GM12878 (cell line): Measurements from ENCODE around the gene PGC.

Experiments
- CTCF ChIP-seq, 3 experiments: IDR thresholded peaks in 2 of 3; conservative IDR thresholded peaks in 1 of 3; 2 replicates each; pipeline ENCODE4 v1.5.1; 2011; ENCODE audit warnings: low read depth in 3 of 3, low read length in 3 of 3, mild to moderate bottlenecking in 3 of 3, control low read depth in 2 of 3, moderate library complexity in 2 of 3, inconsistent platforms in 1 of 3, mixed read lengths in 1 of 3; ENCODE audit not compliant: control insufficient read depth in 2 of 3, insufficient read depth in 1 of 3; ENCODE audit errors: extremely low read depth in 1 of 3
- JUND ChIP-seq: IDR thresholded peaks from 2 replicates; pipeline ENCODE4 v1.6.1; 2012; ENCODE audit warnings: low read depth, mild to moderate bottlenecking, low read length, improper control_type of control experiment, moderate library complexity
- REST ChIP-seq: IDR thresholded peaks from 2 replicates; pipeline ENCODE4 v1.6.1; 2012; ENCODE audit warnings: mild to moderate bottlenecking, low read depth, low read length
- SMC3 ChIP-seq: IDR thresholded peaks from 2 replicates; pipeline ENCODE4 v1.6.1; 2011; ENCODE audit warnings: low read length, improper control_type of control experiment, borderline replicate concordance
- SUZ12 ChIP-seq: fragments of 200-600 bp; sonication (generic); IDR thresholded peaks from one replicate; pipeline ENCODE4 v1.6.1; 2018; ENCODE audit warnings: antibody characterized with exemption, mild to moderate bottlenecking; ENCODE audit not compliant: unreplicated experiment
- TBL1XR1 ChIP-seq: IDR thresholded peaks from 2 replicates; pipeline ENCODE4 v1.6.1; 2012; ENCODE audit warnings: low read depth, low read length, improper control_type of control experiment
- ZNF217 ChIP-seq: fragments of 450-650 bp; IDR thresholded peaks from 2 replicates; pipeline ENCODE4 v1.6.1; 2017; ENCODE audit warnings: antibody characterized with exemption, mild to moderate bottlenecking
- ZSCAN29 ChIP-seq: fragments of 450-650 bp; IDR thresholded peaks from 2 replicates; pipeline ENCODE4 v1.6.1; 2017; ENCODE audit warnings: mild to moderate bottlenecking, moderate library complexity

DNA sequence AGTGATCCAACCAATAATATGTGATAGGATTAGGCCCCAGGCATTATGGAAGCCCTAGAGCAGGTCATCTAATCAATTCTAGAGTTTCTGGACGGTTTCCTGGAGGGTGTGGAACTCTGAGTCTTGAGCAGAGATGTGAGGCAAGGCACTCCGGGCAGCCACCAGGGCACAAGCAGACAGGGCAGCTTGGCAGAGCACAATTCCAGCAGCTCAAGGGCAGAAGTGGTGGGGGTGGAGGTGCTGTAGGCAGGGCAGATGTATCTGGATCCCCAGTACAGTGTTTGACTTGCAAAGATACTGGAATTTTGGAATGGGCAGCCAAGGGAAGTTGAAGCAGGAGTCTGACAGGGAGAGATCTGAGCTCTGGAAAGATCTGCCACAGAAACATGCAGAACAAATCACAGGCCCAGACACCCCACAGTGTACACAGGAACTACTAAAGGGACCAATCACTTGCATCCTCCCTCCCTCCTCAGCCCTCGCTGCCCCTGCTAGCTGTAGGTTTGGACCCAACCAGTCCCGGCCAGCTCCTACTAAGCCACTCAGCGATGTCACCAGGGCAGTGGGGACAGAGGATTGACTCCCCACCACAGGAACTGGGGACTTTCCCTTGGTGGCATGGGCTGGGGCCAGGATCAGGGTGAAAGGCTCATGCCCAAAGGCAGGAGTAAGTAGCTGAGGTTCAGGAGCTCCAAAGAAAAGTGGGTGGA lies 58.8 kb downstream of the PGC start:
- no peak for TF ChIP-seq TBL1XR1
- no peak for TF ChIP-seq CTCF (IDR thresholded peaks at IDR 0.05 in 2 of 3, conservative IDR thresholded peaks at IDR 0.05 in 1 of 3; ENCODE audit: control insufficient read depth in 2 of 3, extremely low read depth in 1 of 3, insufficient read depth in 1 of 3, low read depth in 3 of 3, low read length in 3 of 3)
- TF ChIP-seq ZSCAN29, result no peak
- TF ChIP-seq REST, result no peak
- no peak for TF ChIP-seq SMC3
- TF ChIP-seq JUND, result no peak
- TF ChIP-seq SUZ12, result no peak
- TF ChIP-seq ZNF217, result no peak
